Urinary bladder (tissue), 4 donors: ENCODE results near the gene C16orf78. TPM values are rescaled to one million over a fixed set of nuclear protein-coding genes. Genes with fewer than 3 reads are reported as not detected.
"Not testable (repeated sequence)": the region's sequence is repeated elsewhere in the genome, so short reads cannot be mapped to it uniquely, and the experiment has no call there.

Experiments
- DNase-seq: peaks from one replicate; pipeline ENCODE4 v3.0.0-alpha.2; 2015; ENCODE audit errors: extremely low spot score
- H3K27ac ChIP-seq: one replicate; pipeline ENCODE4 v1.5.1; 2013; ENCODE audit warnings: low read depth, mild to moderate bottlenecking, moderate library complexity
- H3K36me3 ChIP-seq: one replicate; pipeline ENCODE4 v1.6.1; 2013; ENCODE audit warnings: mild to moderate bottlenecking, moderate library complexity; ENCODE audit not compliant: insufficient read depth
- H3K4me1 ChIP-seq: one replicate; pipeline ENCODE4 v1.6.1; 2013; ENCODE audit warnings: mild to moderate bottlenecking, moderate library complexity; ENCODE audit not compliant: insufficient read depth
- H3K4me3 ChIP-seq: one replicate; pipeline ENCODE4 v1.5.1; 2013; ENCODE audit warnings: low read depth, low read length
- WGBS: extraction: QIAGEN DNeasy Blood & Tissue Kit; methylation state at CpG from one replicate; pipeline ENCODE4 v1.1.7; 2013; 5-methylcytosine and 5-hydroxymethylcytosine counted together
- polyA plus RNA-seq: library from polyadenylated mRNA; stranded (reverse); fragments of 200-250 nt; gene quantifications from one replicate; pipeline ENCODE4 v1.2.3, GENCODE V29; 2013
- total RNA-seq: library from RNA; depleted of rRNA; stranded (reverse); fragments of >200 nt; gene quantifications from one replicate; pipeline ENCODE4 v1.2.3, GENCODE V29; 2014
- donor health status: healthy with polysubstance abuse.
- donor health status: healthy.

C16orf78 gene
- total and polyA plus RNA-seq, 2 donors: not detected

DNA sequence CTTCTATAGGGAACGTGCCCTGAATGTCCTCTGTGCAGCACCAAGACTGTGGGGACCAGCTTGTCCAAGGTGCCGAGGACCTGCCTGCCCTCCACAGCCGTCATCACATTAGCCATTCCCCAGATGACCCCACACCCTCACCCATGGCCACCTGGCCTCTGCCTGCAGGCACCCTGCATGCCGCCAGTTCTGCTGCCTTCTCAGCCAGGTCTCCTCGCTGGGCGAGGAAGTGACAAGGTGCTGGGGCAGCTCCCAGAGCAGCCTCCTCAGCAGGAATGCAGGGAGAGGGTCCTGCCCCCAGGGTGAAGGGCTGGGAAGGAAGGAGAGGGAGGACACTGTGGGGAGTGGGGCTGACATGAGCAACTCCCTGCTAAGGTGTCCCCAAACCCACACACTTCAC, 18.6 kb upstream of the C16orf78 start:
- Histone ChIP-seq H3K36me3 (no peaks in the 10 kb centered on the region), H3K4me3 (no peak overlapping the region), H3K27ac (no peak overlapping the region), H3K4me1 (no peaks in the 10 kb centered on the region)
- 74% methylated on average over 6 of the region's 6 CpGs for WGBS
- no peak for DNase-seq

DNA sequence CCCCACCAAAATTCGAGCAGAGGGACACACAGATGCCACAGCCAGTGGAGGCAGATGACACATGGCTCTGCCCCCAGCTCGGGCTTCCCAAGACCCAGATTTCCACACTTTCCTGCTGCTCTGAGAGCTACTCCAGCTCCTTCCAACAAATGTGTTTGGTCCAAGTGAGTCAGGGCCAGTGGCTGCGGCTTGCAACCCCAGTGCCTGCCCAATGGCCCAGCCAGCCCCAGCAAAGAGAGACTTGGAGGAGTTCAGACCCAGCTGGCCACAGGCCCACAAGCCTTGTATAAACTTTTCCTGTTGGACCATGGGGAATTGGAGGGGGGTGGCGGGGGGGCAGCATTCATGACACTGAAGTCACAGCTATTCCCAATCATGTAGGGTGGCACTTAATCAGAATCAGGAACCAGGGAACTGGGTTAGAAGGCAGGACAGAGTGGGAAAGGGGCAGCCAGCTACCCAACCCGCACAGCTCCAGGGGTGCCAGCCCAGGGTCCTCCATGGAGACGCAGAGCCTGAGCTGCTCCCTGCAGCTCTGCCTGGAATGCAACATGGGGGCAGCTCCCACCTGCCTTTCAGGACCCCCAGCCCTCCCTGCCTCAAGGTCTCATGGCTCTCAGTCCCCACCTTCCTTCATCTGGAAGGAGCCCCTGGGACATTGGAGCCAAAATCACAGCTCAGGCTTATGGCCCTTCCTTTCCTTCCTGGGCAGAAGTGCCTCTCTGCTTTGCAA, 17.5 kb upstream of the C16orf78 start:
- H3K27ac ChIP-seq: no peak overlapping the region
- 73% methylated on average over 6 of the region's 6 CpGs for WGBS
- no peak overlapping the region for H3K4me3 ChIP-seq
- H3K4me1 ChIP-seq: no peaks in the 10 kb centered on the region
- H3K36me3 ChIP-seq: no peaks in the 10 kb centered on the region
- DNase-seq: no peak

GRCh38 chr16:49356728-49357488, 16.7 kb upstream of the C16orf78 start:
- Histone ChIP-seq H3K27ac (no peak overlapping the region), H3K36me3 (no peaks in the 10 kb centered on the region), H3K4me1 (no peaks in the 10 kb centered on the region), H3K4me3 (no peak overlapping the region)
- no peak for DNase-seq
- 46% methylated on average over 20 of the region's 20 CpGs for WGBS

GRCh38 chr16:49359591-49359990, 14.0 kb upstream of the C16orf78 start:
- 53% methylated on average over 4 of the region's 4 CpGs for WGBS
- H3K36me3 ChIP-seq: no peaks in the 10 kb centered on the region
- no peak overlapping the region for H3K4me3 ChIP-seq
- H3K27ac ChIP-seq: no peak overlapping the region
- no peak for DNase-seq
- H3K4me1 ChIP-seq: no peaks in the 10 kb centered on the region

GRCh38 chr16:49361731-49362130, 11.9 kb upstream of the C16orf78 start:
- not testable (repeated sequence) for H3K36me3 ChIP-seq, H3K4me3 ChIP-seq, DNase-seq, H3K4me1 ChIP-seq, H3K27ac ChIP-seq
- 79% methylated on average over 6 of the region's 6 CpGs for WGBS

- Histone ChIP-seq H3K36me3 (no peaks in the 10 kb centered on the region), H3K4me3 (no peak overlapping the region), H3K27ac (no peak overlapping the region), H3K4me1 (no peaks in the 10 kb centered on the region)
- 61% methylated on average over 3 of the region's 3 CpGs for WGBS
- no peak for DNase-seq
Observed at GRCh38 chr16:49362230-49362629, 11.4 kb upstream of the C16orf78 start.

DNA sequence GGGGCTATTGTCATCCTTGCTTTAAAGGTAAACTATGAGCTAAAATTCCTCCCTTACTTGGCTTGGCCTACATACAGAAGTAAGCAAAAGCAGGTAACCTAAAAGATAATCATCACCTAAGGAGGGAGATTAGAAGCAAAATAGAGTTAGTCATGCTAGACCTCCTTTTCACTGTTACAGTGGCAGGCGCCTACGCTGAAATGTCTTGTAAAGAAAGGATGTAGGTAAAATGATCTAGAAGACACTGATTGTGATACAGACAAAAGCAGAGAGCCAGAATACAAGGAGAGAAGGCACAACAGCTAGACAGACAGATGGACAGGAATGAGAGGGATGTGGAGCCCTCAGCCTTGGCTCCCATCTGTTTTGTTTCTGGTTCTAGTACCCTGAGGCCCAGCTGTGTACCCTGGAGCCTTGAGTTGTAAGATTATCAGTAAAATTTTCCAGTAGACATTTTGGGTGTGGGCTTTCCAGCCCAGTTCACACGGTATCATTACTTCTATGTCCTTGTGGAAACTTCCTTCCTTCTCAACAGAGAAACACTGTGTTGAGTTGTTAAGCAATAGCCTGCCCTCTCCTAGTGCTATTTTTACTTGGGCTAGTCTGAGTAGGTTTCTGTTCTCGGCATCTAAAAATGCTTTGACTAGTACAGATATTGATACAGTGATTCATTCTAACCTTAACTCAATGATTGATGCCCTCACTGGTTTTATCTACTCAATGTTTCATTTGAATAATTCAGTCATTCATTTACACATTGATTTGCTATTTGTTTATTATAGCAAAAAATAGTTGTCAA, 7.7 kb upstream of the C16orf78 start:
- Histone ChIP-seq H3K36me3 (no peaks in the 10 kb centered on the region), H3K4me3 (no peak overlapping the region), H3K4me1 (no peaks in the 10 kb centered on the region), H3K27ac (no peak overlapping the region)
- DNase-seq: no peak
- WGBS: 84% methylated on average over 4 of the region's 4 CpGs

DNA sequence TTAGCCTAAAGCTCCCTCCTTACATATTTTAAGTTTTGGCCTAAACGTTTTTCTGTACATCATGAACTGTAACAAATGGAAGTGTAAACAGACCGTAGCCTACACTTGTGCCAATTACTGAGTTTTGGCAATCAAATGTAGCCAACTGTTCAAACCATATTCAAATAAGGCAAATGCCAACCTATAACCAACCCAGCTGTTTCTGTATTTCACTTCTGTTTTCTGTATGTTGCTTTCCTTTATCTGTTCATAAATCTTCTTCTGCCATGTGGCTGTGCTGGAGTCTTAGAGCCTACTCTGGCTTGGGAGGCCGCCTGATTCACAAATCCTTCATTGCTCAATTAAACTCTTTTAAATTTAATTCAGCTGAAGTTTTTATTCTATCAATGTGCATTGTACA, 6.9 kb upstream of the C16orf78 start:
- WGBS: 57% methylated on average over 3 of the region's 3 CpGs
- no peaks in the 10 kb centered on the region for H3K4me1 ChIP-seq
- H3K27ac ChIP-seq: no peak overlapping the region
- H3K4me3 ChIP-seq: no peak overlapping the region
- no peak for DNase-seq
- H3K36me3 ChIP-seq: no peaks in the 10 kb centered on the region

- Histone ChIP-seq H3K4me3 (no peak overlapping the region), H3K36me3 (no peaks in the 10 kb centered on the region), H3K4me1 (no peaks in the 10 kb centered on the region), H3K27ac (no peak overlapping the region)
- 55% methylated on average over 3 of the region's 3 CpGs for WGBS
- no peak for DNase-seq
Observed at GRCh38 chr16:49369651-49370611, 3.7 kb upstream of the C16orf78 start.

DNA sequence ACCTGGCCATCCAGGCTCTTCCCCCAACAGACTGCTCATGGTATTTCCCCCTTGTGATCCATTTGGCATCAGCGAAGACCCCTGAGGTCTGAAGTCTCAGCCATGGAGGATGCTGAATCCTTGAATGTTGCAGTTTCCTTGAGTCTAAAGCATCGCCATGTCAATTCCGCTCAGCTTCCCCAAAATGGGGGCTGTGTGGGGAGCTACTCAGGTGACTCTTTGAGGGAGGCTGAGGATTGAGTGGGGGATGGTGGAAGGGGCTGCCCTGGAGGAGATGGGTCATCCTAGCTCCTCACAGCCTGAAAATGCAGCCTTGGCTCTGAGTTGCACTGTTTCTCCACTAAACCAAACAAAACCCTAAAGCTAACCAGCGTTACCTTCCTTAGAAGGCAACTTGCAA, 2.6 kb downstream of the C16orf78 start:
- no peak for DNase-seq
- Histone ChIP-seq H3K36me3 (no peaks in the 10 kb centered on the region), H3K4me3 (no peak overlapping the region), H3K27ac (no peak overlapping the region), H3K4me1 (no peaks in the 10 kb centered on the region)
- 89% methylated on average over 4 of the region's 4 CpGs for WGBS

- 86% methylated on average over 7 of the region's 7 CpGs for WGBS
- DNase-seq: no peak
- Histone ChIP-seq H3K4me3 (no peak overlapping the region), H3K4me1 (no peaks in the 10 kb centered on the region), H3K36me3 (no peaks in the 10 kb centered on the region), H3K27ac (no peak overlapping the region)
Observed at GRCh38 chr16:49377196-49377755, 3.7 kb downstream of the C16orf78 start.

DNA sequence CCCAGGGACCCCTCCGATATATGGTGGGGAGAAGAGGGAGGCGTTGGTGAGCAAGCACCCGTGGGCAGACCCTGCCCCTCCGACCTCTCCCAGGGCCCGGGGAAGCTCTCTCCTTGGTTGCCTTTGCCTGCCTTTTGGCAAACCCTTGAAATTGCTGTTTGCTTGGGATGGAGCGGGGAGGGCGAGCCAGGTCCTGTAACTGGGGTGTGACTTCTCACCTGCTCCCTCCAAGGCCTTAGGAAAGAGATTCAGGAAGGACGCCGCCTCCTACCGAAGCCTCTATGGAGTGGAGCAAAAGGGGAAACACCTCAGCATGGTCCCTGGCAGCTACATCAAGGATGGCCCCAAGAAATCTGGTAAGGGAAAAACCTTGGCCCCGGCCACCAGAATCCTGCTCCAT, 4.6 kb downstream of the C16orf78 start:
- DNase-seq: no peak
- Histone ChIP-seq H3K27ac (no peak overlapping the region), H3K36me3 (no peaks in the 10 kb centered on the region), H3K4me1 (no peaks in the 10 kb centered on the region), H3K4me3 (no peak overlapping the region)
- WGBS: 69% methylated on average over 11 of the region's 11 CpGs

- DNase-seq: no peak
- no peak overlapping the region for H3K4me3 ChIP-seq
- WGBS: 53% methylated on average over 1 of the region's 1 CpG
Observed at GRCh38 chr16:49378816-49379215, 5.2 kb downstream of the C16orf78 start.

More at GRCh38 chr16:49378816-49379215, 5.2 kb downstream of the C16orf78 start:
- Histone ChIP-seq H3K36me3 (no peaks in the 10 kb centered on the region), H3K4me1 (no peaks in the 10 kb centered on the region), H3K27ac (no peak overlapping the region)
